Sigmoid colon (tissue), 7 donors: ENCODE results near the gene TESPA1. TPM values are rescaled to one million over a fixed set of nuclear protein-coding genes. Genes with fewer than 3 reads are reported as not detected.

Experiments used
- DNase-seq: peaks from one replicate; pipeline ENCODE4 v3.0.0-alpha.2; 2019
- H3K27ac ChIP-seq, 4 donors: fragments of 200-600 bp; sonication (generic); one replicate each; pipeline ENCODE4 v1.5.1; 2016 to 2019; ENCODE audit warnings: mild to moderate bottlenecking in 1 of 4
- H3K27me3 ChIP-seq, 3 donors: fragments of 200-600 bp; sonication (generic); one replicate each; pipeline ENCODE4 v1.5.1; 2019; ENCODE audit warnings: mild to moderate bottlenecking in 1 of 3
- H3K36me3 ChIP-seq, 4 donors: fragments of 200-600 bp; sonication (generic); one replicate each; pipeline ENCODE4 v1.5.1; 2016 to 2019
- H3K4me1 ChIP-seq, 4 donors: fragments of 200-600 bp; sonication (generic); one replicate each; pipeline ENCODE4 v1.5.1; 2017 to 2019
- H3K4me3 ChIP-seq, 4 donors: fragments of 200-600 bp; sonication (generic); one replicate each; pipeline ENCODE4 v1.5.1; 2017 to 2019; ENCODE audit warnings: mild to moderate bottlenecking in 2 of 4, moderate library complexity in 1 of 4
- H3K9me3 ChIP-seq, 4 donors: fragments of 200-600 bp in 3 of 4; sonication (generic) in 3 of 4; one replicate each; pipeline versions ENCODE4 v1.5.1 to v1.6.1; 2013 to 2019
- EP300 ChIP-seq, 4 donors: sonication (generic); formaldehyde crosslinking; IDR thresholded peaks; one replicate each; pipeline ENCODE4 v1.6.1; 2017; ENCODE audit warnings: antibody characterized with exemption in 4 of 4
- POLR2A ChIP-seq, 2 donors: fragments of 450-650 bp; IDR thresholded peaks; one replicate each; pipeline ENCODE4 v1.6.1; 2016; ENCODE audit warnings: antibody characterized with exemption in 2 of 2, mild to moderate bottlenecking in 2 of 2, moderate library complexity in 2 of 2
- POLR2AphosphoS5 ChIP-seq, 4 donors: sonication (generic); formaldehyde crosslinking; IDR thresholded peaks; one replicate each; pipeline ENCODE4 v1.6.1; 2017; ENCODE audit warnings: antibody characterized with exemption in 4 of 4
- WGBS, 2 donors: extraction: QIAGEN DNeasy Blood & Tissue Kit; methylation state at CpG; one replicate each; pipeline ENCODE4 v1.1.7; 2013; 5-methylcytosine and 5-hydroxymethylcytosine counted together
- intact Hi-C: fragments of 100-400 bp; cut with DNase I; formaldehyde crosslinking; loops from one replicate; pipeline ENCODE4 v1.15.1; 2023
- polyA plus RNA-seq, 3 donors: library from polyadenylated mRNA; stranded (reverse); fragments of 200-250 nt; gene quantifications; one replicate each; pipeline ENCODE4 v1.2.3, GENCODE V29; 2013
- total RNA-seq, 4 donors: library from RNA; depleted of rRNA; stranded (reverse); fragments of >200 nt; gene quantifications; one replicate each; pipeline ENCODE4 v1.1.0, GENCODE V29; 2016
- TF ChIP-seq, protein P1 (sequence below), 4 experiments: fragments of 450-650 bp in 3 of 4; fragments of 200-600 bp in 1 of 4; IDR thresholded peaks; one replicate each; pipeline ENCODE4 v1.5.1; 2016 to 2019; ENCODE audit warnings: antibody characterized with exemption in 4 of 4, mild to moderate bottlenecking in 3 of 4, moderate library complexity in 2 of 4
- donor health status: healthy with polysubstance abuse.
- donor health status: Bipolar disorder and iron deficiency.
- donor health status: healthy.

The TESPA1 gene
- total and polyA plus RNA-seq, 7 donors: 0.23 to 10.3 (median 1.8) TPM

DNA sequence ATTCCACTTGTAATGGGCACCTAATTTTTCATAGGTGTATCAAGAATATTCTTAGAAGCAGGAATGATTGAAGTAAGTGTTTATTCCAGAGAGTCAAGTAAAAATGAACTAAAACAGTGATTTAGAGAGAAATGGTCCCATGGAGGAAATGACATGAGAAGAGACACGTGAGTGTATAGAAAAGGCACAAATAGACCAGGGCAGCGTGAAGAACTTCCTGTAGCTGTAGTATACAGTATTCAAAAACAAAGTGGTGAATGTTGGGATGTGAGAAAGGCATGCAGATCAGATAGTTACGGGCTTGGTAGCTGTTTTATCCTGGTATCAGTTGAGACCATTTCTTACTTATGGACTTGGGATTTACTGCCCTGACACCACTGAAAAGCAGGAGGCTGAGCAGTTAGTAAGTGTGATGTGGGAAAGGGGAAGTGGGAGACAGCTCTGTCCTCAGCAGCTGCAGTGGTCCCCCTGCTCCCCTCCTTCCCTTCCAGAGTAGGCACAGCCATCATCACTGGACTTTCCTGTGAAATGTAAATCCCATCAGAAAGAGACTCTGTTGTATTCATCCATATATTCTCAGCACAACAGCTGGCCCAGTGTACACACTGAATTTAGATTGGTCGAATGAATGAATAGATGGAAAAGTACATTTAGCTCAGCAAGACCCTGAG, 16.8 kb upstream of the TESPA1 start:
- intact Hi-C loops: no loop called here
- Histone ChIP-seq H3K4me1 (no peaks in the 10 kb centered on the region), H3K36me3 (no peaks in the 10 kb centered on the region), H3K9me3 (no peaks in the 10 kb centered on the region), H3K4me3 (no peak overlapping the region), H3K27ac (no peak overlapping the region), H3K27me3 (peaks cover 0 to 4% (median 0%) of the 10 kb centered on the region in 3 donors)
- TF ChIP-seq POLR2A (IDR thresholded peaks at IDR 0.05) (no peak), EP300 (IDR thresholded peaks at IDR 0.05) (no peak), POLR2AphosphoS5 (IDR thresholded peaks at IDR 0.05) (no peak)
- TF ChIP-seq, protein P1, sequence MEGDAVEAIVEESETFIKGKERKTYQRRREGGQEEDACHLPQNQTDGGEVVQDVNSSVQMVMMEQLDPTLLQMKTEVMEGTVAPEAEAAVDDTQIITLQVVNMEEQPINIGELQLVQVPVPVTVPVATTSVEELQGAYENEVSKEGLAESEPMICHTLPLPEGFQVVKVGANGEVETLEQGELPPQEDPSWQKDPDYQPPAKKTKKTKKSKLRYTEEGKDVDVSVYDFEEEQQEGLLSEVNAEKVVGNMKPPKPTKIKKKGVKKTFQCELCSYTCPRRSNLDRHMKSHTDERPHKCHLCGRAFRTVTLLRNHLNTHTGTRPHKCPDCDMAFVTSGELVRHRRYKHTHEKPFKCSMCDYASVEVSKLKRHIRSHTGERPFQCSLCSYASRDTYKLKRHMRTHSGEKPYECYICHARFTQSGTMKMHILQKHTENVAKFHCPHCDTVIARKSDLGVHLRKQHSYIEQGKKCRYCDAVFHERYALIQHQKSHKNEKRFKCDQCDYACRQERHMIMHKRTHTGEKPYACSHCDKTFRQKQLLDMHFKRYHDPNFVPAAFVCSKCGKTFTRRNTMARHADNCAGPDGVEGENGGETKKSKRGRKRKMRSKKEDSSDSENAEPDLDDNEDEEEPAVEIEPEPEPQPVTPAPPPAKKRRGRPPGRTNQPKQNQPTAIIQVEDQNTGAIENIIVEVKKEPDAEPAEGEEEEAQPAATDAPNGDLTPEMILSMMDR (IDR thresholded peaks at IDR 0.05): no peak
- 53 to 69% methylated on average over 4 of the region's 4 CpGs for WGBS, 2 donors
- no peak for DNase-seq

DNA sequence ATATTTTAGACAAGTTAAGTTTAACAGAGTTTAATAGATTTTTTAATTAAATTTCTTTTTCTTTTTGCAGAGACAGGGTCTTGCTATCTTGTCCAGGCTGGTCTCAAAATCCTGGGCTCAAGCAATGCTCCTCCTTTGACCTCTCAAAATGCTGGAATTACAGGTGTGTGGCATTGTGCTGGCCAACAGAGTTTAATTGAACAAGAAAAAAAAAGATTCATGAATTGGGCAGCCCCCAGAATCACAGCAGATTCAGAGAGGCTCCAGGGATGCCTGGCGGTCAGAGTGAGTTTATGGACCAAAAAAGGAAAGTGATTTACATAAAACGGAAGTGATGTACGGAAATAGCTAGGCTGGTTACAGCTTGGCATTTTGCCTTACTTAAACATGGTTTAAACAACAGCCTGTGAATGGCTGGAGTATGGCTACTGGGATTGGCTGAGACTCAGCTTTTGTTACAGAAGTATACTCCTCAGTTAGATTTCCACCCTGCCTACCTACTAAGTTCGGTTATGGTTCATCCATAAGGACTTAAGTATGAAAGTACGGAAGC, 14.5 kb upstream of the TESPA1 start:
- H3K36me3 ChIP-seq: no peaks in the 10 kb centered on the region
- H3K27me3 ChIP-seq: peaks cover 0 to 4% (median 0%) of the 10 kb centered on the region in 3 donors
- H3K4me3 ChIP-seq: no peak overlapping the region
- intact Hi-C loops: no loop called here
- H3K4me1 ChIP-seq: no peaks in the 10 kb centered on the region
- no peak for DNase-seq
- WGBS, 2 donors: 49 to 53% methylated on average over 5 of the region's 5 CpGs
- TF ChIP-seq POLR2A (IDR thresholded peaks at IDR 0.05): no peak
- TF ChIP-seq, protein P1 (IDR thresholded peaks at IDR 0.05): no peak
- no peak for TF ChIP-seq POLR2AphosphoS5 (IDR thresholded peaks at IDR 0.05)
- TF ChIP-seq EP300 (IDR thresholded peaks at IDR 0.05): no peak
- no peaks in the 10 kb centered on the region for H3K9me3 ChIP-seq
- no peak overlapping the region for H3K27ac ChIP-seq

DNA sequence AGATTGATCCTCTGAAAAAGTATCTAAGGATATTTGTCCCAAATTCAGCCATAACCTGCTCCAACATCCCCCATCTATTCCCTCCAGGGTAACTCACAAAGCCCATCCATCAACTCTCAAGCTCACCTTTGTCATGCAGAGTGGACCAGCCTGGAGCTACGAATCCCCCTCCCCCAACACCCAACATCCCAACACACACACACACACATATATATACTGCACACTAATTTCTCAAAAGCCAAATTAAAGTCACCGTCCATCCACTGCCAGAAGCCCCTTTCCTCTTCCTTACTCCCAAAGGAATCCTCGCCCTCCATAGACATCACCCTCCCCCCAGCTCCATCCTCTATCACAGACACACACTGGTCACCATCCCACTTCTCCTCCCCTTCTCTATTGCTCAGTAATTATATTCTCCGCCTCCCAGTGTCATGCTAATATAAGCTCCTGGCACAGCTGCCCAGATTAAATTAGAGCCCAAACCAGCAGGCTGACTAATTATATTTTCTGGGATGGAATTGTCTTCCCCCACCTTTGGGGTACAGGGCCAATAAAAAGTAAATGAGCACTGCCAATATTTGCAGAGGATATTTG, 13.5 kb upstream of the TESPA1 start:
- 59 to 75% methylated on average over 4 of the region's 4 CpGs for WGBS, 2 donors
- TF ChIP-seq, protein P1 (IDR thresholded peaks at IDR 0.05): no peak
- TF ChIP-seq POLR2A (IDR thresholded peaks at IDR 0.05): no peak
- TF ChIP-seq EP300 (IDR thresholded peaks at IDR 0.05): no peak
- no peak for TF ChIP-seq POLR2AphosphoS5 (IDR thresholded peaks at IDR 0.05)
- intact Hi-C loops: no loop called here
- Histone ChIP-seq H3K27ac (no peak overlapping the region), H3K36me3 (no peaks in the 10 kb centered on the region), H3K4me1 (no peaks in the 10 kb centered on the region), H3K9me3 (no peaks in the 10 kb centered on the region), H3K27me3 (peaks cover 0 to 4% (median 0%) of the 10 kb centered on the region in 3 donors), H3K4me3 (no peak overlapping the region)
- no peak for DNase-seq

DNA sequence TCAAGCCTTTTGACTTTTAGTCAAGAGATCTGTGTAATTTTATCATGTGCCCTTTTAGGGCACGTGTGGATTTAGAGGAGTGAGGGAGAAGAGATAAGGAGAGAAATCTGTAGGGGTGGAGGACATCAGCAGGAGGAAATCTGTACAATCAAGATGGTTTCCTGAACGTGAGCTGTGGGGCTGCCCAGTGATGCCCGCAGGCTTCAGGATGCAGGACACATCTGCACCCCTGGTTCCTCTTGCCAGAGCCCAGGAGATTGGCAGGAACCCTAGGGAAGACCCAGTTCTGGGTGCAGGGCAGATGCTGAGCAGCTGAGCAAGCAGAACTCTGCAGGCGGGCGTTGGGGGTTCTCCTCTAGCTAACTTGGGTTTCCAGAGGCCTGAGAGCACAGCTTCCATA, 11.6 kb upstream of the TESPA1 start:
- no peak overlapping the region for H3K4me3 ChIP-seq
- H3K27me3 ChIP-seq: no peaks in the 10 kb centered on the region
- 49 to 56% methylated on average over 5 of the region's 5 CpGs for WGBS, 2 donors
- no peaks in the 10 kb centered on the region for H3K4me1 ChIP-seq
- no peak overlapping the region for H3K27ac ChIP-seq
- no peaks in the 10 kb centered on the region for H3K9me3 ChIP-seq
- intact Hi-C loops: no loop called here
- DNase-seq: no peak
- no peak for TF ChIP-seq POLR2A (IDR thresholded peaks at IDR 0.05)
- no peak for TF ChIP-seq EP300 (IDR thresholded peaks at IDR 0.05)
- TF ChIP-seq POLR2AphosphoS5 (IDR thresholded peaks at IDR 0.05): no peak
- TF ChIP-seq, protein P1 (IDR thresholded peaks at IDR 0.05): no peak
- H3K36me3 ChIP-seq: no peaks in the 10 kb centered on the region
